Bone marrow (tissue), 2 donors: ENCODE results near the gene DDR2.

Experiments used
- DNase-seq, 2 donors: peaks; one replicate each; lab custom pipeline; 2025; lab: John Stamatoyannopoulos, UW

Gene DDR2

GRCh38 chr1:162697140-162697895, 65.1 kb downstream of the DDR2 start:
- no peak for DNase-seq

- no peak for DNase-seq
Measured at GRCh38 chr1:162699366-162699765, 67.1 kb downstream of the DDR2 start.

GRCh38 chr1:162700131-162700530, 67.9 kb downstream of the DDR2 start:
- no peak for DNase-seq

GRCh38 chr1:162701286-162701685, 69.0 kb downstream of the DDR2 start:
- no peak for DNase-seq

- no peak for DNase-seq
Measured at GRCh38 chr1:162702628-162703027, 70.4 kb downstream of the DDR2 start.

GRCh38 chr1:162703708-162704107, 71.4 kb downstream of the DDR2 start:
- DNase-seq, result no peak

GRCh38 chr1:162704673-162705424, 72.6 kb downstream of the DDR2 start:
- DNase-seq, result no peak

GRCh38 chr1:162706003-162706402, 73.7 kb downstream of the DDR2 start:
- no peak for DNase-seq

GRCh38 chr1:162706606-162707005, 74.3 kb downstream of the DDR2 start:
- no peak for DNase-seq

GRCh38 chr1:162708286-162708685, 76.0 kb downstream of the DDR2 start:
- DNase-seq, result no peak

GRCh38 chr1:162709132-162709860, 77.0 kb downstream of the DDR2 start:
- no peak for DNase-seq

- no peak for DNase-seq
Measured at GRCh38 chr1:162709870-162710269, 77.6 kb downstream of the DDR2 start.

GRCh38 chr1:162710345-162710744, 78.1 kb downstream of the DDR2 start:
- no peak for DNase-seq

GRCh38 chr1:162710780-162711465, 78.7 kb downstream of the DDR2 start:
- DNase-seq, result no peak

GRCh38 chr1:162712317-162713029, 80.2 kb downstream of the DDR2 start:
- DNase-seq, result no peak

GRCh38 chr1:162716123-162716522, 83.9 kb downstream of the DDR2 start:
- no peak for DNase-seq

GRCh38 chr1:162716552-162716951, 84.3 kb downstream of the DDR2 start:
- DNase-seq, result no peak

- no peak for DNase-seq
Measured at GRCh38 chr1:162717548-162718184, 85.4 kb downstream of the DDR2 start.

GRCh38 chr1:162719678-162720077, 87.4 kb downstream of the DDR2 start:
- no peak for DNase-seq

- DNase-seq, result no peak
Measured at GRCh38 chr1:162720996-162721395, 88.7 kb downstream of the DDR2 start.

- DNase-seq, result no peak
Measured at GRCh38 chr1:162721471-162721870, 89.2 kb downstream of the DDR2 start.
